ENCODE data around the gene NFIC.
A peak's percentile ranks its signal among the peaks of the same experiment; 100 is the strongest.
"Not testable (repeated sequence)": the region's sequence is repeated elsewhere in the genome, so short reads cannot be mapped to it uniquely, and the experiment has no call there.

Gene NFIC

DNA sequence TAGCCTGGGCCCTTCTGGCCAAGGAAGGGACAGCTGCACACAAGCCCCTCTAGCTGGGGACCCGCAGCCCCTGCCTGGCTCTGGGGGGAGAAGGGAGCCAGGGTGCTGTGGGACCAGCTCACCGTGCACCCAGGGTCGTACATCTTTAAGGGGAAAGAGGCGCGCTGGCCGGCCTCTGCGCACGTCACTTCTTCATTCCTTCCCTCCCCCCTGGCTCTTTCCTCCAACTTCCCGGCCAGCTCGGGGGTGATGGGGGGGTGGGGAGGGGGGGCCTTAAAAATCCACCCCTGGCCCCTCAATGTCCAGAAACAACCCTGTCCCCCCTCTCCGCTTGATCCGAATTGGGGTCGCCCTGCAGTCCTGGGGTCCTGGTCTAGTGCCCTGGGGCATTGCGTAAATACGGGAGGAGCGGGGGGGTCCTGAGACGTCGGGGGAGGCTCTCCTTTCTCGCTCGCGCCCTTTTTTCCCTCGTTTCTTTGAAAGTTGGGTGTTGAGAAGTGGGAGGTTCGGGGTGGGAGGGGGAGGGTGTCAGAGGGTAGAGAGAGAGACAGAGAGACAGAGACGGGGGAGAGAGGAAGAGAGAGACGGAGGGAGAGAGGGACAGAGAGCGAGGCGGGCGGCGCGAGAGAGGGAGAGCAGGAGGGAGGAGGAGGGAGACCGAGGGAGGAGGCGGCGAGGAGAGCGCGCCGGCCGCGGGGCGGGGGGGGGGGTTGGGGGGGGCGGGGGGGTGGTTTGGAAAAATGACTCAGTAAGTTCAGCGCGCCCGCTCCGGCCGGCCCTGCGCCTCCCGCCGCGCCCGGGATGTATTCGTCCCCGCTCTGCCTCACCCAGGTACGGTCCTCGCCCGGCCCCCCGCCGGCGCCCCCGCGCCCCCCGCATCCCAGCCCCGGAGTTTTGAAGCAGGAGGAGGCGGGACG is at the start of gene NFIC:
NFIC (plus strand) TSS at position 748 of the 917 bp plus-strand sequence; CDS start at position 802, 54 bp downstream.
- DNase-seq: no peak

- no peak for DNase-seq
Observed at GRCh38 chr19:3316659-3317207, 49.6 kb upstream of the NFIC start.

DNA sequence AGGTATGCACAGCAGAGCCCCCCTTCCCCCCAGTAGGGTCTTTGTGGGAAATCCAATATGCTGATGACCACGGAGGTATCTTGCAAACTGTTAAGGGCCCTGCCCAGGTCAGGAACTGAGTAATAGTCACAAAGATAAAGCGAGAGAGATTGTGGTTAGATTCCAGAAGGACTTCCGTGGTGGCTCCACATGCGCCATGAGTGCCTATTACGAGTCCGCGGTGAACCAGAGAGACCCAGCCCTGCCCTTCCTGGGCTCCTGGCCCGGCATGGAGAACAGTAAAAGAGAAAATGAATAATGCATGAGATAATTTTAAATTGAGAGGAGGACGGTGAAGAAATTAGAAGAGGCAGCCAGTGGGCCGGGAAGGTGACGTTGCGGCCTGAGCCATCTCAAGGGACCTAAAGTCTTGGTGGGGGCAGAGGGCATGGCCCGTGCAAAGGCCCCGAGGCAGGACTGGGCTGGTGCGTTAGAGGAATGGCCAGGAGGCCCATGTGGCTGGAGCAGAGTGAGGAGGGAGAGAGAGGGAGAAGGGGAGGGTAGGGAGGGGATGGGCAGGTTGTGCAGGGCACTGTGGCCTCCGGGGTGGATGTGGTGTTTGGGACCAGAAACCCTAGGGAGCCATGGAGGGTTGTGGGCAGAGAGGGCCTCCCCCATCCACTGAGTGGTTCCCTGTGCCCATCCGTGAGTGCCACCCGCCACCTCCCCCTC is 46.6 kb upstream of the NFIC start:
- DNase-seq: no peak

DNA sequence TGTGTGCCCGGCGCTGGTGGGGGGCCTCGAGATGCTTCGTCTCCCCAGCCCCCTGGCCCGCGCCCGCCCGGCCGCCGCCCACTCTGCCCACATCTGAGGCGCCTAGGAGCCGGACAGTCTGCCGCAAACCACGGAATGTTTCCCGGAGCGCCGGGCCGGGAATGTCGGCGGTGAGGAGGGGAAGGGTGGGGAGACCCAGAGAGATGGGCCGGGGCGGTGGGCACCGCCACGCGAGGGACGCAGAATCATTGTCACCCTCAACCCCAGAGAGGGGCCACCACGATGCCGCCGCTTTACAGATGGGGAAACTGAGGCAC is 46.1 kb upstream of the NFIC start:
- no peak for DNase-seq

DNA sequence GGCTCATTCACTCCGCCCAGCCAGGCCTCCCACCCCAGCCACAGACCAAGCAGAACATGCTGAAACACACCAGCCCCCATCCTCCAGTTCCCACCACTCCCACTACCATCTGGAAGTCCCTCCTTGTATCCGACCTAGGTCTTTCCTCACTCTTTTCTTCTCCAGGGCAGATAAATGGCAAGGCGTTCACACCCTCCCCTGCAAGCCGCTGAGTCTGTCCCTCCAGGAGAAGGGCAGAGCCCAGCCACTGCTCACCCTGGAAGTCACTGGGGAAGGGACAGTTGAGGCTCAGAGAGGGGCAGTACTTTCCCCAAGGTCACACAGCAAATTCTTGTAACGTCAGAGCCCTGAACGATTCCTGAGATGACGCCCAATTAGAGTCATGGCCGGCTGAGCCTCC is 45.5 kb upstream of the NFIC start:
- no peak for DNase-seq

- DNase-seq: no peak
Observed at GRCh38 chr19:3321696-3322095, 44.7 kb upstream of the NFIC start.

GRCh38 chr19:3322199-3322978 is 44.0 kb upstream of the NFIC start:
- no peak for DNase-seq

DNA sequence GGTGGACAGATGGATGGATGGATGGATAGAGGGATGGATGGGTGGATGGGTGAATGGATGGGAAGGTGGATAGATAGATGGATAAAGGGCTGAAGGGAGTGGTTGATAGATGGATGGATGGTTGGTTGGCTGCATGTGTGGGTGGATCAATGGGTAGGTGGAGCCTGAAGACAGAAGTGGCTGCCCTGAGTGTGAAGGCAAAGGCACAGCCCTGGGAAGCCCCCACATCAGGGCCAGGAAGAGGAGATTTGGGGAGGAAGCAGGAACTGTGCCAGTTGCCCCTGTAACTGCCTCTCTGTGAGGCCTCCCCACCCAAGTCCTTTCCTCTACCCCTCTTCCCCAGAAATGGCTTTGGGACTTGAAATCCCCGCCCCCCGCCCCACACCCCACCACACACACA is 43.4 kb upstream of the NFIC start:
- no peak for DNase-seq

DNA sequence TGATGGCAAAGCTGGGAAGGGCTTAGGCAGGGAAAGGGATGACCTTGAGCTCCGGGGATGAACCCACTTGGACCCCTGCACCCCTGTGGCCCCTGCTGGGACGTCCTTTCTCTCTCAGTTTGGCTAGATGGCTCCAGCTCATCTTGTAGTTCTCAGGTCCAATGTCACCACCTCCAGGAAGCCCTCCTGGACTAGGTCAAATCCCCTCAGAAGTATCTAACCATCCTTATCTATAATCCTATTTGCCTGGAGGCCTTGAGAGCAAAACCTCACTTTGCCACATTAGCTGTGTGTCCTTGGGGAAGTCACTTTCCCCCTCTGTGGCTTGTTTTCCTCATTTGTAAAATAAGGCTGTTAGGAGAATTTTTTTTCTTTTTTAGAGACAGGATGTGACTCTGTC is 42.7 kb upstream of the NFIC start:
- no peak for DNase-seq

GRCh38 chr19:3324405-3324856 is 42.0 kb upstream of the NFIC start:
- DNase-seq: peak; percentile 24 to 75 (median 58)

GRCh38 chr19:3325451-3325850 is 40.9 kb upstream of the NFIC start:
- no peak for DNase-seq

DNA sequence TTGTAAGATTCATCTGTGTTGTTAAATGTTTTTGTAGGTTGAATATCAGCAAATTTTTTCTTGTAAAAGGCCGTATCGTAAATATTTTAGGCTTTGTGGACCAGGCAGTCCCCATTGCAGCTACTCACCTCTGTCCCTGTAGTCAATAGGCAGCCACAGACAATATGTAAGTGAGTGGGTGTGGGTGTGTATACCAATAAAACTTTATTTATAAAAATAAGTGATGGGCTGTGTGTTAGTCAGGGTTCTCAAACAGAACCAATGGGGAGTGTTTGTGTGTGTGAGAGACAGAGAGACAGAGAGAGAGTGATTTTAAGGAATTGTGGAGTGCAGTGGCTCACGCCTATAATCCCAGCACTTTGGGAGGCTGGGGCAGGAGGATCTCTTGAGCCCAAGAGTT is 37.6 kb upstream of the NFIC start:
- no peak for DNase-seq

DNA sequence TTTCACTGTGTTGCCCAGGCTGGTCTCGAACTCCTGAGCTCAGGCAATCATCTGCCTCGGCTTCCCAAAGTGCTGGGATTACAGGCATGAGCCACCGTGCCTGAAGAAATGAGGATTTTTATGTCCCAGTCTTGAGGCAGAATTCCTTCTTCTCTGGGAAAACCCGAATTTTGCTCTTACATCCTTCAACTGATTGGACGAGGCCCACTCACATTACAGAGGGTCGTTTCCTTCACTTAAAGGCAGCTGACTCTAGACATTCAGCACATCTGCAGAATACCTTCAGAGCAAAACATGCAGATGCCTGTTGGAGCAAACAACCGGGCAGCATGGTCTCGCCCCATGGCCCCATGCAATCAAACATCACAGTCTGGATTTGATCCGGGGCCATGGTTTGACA is 36.3 kb upstream of the NFIC start:
- no peak for DNase-seq

DNA sequence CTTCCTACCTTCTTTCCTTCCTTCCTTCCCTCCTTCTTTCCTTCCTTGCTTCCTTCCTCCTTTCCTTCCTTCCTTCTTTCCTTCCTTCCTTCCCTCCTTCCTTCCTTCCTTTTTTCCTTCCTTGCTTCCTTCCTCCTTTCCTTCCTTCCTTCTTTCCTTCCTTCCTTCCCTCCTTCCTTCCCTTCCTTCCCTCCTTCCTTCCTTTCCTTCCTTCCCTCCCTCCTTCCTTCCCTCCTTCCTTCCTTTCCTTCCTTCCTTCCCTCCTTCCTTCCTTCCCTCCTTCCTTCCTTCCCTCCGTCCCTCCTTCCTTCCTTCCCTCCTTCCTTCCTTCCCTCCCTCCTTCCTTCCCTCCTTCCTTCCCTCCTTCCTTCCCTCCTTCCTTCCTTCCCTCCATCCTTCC is 34.2 kb upstream of the NFIC start:
- DNase-seq: not testable (repeated sequence)

- DNase-seq: no peak
Observed at GRCh38 chr19:3333020-3333583, 33.3 kb upstream of the NFIC start.

GRCh38 chr19:3333662-3334061 is 32.7 kb upstream of the NFIC start:
- no peak for DNase-seq

DNA sequence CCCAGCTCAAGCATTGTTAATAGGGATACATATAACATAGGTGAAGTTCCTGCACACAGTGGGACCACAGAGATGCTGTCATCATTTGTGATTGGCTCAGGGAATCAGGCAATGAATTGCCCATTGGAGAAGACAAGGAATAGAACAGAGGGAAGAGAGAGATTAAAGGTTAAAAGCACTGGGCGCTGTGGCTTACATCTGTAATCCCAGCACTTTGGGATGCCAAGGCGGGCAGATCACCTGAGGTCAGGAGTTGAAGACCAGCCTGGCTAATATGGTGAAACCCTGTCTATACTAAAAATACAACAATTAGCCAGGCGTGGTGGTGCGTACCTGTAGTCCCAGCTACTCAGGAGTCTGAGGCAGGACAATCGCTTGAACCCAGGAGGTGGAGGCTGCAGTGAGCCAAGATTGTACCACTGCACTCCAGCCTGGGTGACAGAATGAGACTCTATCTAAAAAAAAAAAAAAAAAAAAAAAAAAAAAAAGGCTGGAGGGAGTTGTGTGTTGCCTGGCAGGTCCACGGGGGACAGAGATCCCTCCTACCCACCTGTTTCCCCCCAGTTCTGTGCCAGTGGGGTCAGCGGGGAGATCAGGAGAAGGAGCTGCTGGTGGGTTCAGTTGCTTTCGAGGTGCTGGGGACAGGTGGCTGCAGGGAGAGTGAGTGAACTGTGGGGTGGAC is 31.5 kb upstream of the NFIC start:
- DNase-seq: not testable (repeated sequence)

DNA sequence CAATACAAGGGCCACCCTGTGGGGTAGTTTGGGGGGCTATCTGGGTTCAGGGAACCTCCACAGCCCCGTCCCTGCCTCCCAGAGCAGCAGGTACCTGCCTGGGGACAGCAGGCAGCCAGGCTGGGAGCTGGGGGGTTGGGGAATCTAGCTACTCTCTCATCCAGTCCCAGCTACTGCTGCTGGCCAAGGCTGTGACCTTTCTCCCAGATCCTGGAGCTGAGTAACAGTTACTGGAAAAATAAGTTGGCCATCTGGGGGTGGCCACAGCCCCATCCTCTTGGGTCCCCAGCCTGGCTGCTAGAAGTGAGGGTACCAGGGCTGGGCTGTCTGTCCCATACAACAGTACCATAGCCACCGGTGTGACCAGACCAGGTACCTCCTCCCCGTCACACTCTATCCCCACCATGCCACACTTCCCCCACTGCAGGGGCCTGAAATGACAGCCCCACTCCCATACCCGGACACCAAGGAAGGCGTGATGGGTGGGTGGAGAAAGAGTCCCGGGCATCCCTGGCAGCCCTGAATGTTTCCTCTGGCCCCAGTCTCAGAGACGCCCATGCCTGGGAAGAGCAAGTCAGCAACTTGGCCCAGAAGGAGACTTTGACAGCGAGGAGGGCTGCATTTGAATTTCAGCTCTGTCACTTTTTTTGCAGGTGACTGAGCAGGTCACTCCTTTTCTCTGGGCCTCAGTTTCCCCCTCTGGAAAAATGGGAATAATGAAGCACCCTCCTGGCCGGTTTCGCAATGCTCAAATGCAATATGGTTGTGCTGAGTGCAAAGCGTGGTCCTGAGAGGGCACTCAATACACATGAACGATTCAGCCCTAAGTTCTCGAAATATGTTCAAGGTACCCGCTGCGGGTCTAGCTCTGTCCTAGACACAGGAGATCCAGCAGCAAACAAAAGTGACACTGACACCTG is 30.7 kb upstream of the NFIC start:
- DNase-seq: no peak

GRCh38 chr19:3336351-3336679 is 30.1 kb upstream of the NFIC start:
- no peak for DNase-seq

- DNase-seq: no peak
Observed at GRCh38 chr19:3336680-3337523, 29.5 kb upstream of the NFIC start.
